ENCODE measurements around the gene RHOBTB1.

GRCh38 chr10:60890811-60891210 is 53.2 kb downstream of the RHOBTB1 start:
- no peak for TF ChIP-seq CTCF (conservative IDR thresholded peaks at IDR 0.05)
- TF ChIP-seq ZFX (IDR thresholded peaks at IDR 0.05), result no peak
